SKM-1 treated with dmso at 0.1 percent for 144 hours (cell line): ENCODE data around the gene COL9A3.

Experiments used
- DNase-seq: peaks from one replicate; lab custom pipeline; 2025; ENCODE audit not compliant: unreplicated experiment; lab: John Stamatoyannopoulos, UW

COL9A3 gene

DNA sequence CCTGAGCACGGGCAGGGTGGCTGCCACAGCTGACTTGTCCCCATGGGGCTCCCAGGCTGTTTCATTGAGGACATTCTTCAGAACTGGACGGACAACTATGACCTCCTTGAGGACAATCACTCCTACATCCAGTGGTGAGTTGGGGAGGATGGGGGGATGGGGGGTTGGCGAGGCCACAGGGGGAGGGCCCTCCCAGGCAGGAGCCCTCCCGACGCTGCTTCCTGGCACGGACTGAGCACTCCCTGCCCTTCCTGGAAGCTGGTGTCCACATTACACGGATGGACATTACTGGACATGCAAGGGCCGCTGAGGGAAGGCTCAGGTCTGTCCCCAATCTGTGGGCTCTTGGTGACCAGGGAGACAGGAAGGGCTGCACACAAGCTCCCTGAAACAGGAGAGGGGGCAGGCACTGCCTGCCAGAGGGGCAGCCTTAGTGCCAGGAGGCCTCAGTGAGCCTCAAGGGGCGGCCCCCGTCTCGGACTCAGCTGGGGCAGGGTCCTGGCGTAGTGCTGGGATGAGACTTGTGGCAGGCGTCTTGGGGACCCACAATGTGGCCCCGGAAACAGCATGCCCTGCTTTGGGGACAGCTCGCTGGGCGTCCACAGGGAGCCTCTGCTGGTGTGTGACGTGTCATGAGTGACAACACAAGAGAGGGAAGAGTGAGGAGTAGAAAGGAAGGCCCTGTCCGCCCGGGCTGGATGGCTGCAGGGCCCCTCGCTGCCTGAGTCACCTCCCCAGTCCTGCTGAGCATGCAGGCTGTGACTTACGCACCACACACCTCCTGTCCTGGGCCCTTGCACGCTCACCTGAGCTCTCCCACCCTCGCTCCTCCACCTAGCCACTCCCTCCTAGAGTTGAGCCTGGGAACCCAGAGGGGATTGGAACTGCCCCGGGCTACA is 7.1 kb upstream of the COL9A3 start:
- no peak for DNase-seq

DNA sequence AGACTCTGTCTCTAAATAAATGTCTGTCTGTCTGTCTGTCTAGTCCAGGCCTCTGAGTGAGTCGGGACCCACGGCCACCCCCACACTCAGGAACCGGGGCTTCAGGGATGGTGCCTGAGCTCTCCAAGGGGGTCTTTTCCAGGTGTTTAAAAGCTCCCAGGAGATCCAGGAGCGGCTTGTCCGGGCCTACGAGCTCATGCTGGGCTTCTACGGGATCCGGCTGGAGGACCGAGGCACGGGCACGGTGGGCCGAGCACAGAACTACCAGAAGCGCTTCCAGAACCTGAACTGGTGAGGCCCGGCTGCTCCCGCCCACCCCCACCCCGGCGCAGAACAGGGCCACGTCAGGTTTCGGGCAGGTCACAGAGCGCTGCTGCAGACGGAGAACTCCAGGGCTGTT is 5.5 kb upstream of the COL9A3 start:
- DNase-seq: no peak

DNA sequence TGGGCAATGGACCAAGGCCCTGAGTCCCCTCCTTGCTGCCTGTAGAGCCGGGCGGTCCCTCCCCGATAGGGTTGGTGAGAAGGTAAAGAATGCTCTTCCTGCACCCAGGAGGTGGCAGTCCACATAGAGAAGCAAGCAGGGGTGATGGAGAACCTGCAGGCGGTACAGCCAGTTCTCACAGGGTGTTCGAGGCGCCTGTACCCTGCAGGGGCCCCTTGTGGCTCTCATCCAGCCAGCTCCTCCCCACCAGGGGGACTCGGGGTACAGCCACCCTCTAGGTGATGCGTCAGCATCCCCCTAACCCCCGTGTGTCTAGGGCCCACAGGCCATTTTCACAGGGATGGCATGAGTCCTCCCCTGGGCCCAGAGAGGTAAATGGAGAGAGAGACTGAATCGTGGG is 5.1 kb upstream of the COL9A3 start:
- DNase-seq: no peak

DNA sequence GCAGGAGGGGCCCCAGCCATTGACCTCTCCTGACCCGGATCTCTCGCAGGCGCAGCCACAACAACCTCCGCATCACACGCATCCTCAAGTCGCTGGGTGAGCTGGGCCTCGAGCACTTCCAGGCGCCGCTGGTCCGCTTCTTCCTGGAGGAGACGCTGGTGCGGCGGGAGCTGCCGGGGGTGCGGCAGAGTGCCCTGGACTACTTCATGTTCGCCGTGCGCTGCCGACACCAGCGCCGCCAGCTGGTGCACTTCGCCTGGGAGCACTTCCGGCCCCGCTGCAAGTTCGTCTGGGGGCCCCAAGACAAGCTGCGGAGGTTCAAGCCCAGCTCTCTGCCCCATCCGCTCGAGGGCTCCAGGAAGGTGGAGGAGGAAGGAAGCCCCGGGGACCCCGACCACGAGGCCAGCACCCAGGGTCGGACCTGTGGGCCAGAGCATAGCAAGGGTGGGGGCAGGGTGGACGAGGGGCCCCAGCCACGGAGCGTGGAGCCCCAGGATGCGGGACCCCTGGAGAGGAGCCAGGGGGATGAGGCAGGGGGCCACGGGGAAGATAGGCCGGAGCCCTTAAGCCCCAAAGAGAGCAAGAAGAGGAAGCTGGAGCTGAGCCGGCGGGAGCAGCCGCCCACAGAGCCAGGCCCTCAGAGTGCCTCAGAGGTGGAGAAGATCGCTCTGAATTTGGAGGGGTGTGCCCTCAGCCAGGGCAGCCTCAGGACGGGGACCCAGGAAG is 4.5 kb upstream of the COL9A3 start:
- DNase-seq: no peak

DNA sequence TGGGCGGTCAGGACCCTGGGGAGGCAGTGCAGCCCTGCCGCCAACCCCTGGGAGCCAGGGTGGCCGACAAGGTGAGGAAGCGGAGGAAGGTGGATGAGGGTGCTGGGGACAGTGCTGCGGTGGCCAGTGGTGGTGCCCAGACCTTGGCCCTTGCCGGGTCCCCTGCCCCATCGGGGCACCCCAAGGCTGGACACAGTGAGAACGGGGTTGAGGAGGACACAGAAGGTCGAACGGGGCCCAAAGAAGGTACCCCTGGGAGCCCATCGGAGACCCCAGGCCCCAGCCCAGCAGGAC is 4.0 kb upstream of the COL9A3 start:
- no peak for DNase-seq

DNA sequence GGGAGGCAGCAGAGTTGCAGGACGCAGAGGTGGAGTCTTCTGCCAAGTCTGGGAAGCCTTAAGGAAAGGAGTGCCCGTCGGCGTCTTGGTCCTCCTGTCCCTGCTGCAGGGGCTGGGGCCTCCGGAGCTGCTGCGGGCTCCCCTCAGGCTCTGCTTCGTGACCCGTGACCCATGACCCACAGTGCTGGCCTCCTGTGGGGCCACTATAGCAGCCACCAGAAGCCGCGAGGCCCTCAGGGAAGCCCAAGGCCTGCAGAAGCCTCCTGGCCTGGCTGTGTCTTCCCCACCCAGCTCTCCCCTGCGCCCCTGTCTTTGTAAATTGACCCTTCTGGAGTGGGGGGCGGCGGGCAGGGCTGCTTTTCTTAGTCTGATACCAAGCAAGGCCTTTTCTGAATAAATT is 3.3 kb upstream of the COL9A3 start:
- DNase-seq: no peak

DNA sequence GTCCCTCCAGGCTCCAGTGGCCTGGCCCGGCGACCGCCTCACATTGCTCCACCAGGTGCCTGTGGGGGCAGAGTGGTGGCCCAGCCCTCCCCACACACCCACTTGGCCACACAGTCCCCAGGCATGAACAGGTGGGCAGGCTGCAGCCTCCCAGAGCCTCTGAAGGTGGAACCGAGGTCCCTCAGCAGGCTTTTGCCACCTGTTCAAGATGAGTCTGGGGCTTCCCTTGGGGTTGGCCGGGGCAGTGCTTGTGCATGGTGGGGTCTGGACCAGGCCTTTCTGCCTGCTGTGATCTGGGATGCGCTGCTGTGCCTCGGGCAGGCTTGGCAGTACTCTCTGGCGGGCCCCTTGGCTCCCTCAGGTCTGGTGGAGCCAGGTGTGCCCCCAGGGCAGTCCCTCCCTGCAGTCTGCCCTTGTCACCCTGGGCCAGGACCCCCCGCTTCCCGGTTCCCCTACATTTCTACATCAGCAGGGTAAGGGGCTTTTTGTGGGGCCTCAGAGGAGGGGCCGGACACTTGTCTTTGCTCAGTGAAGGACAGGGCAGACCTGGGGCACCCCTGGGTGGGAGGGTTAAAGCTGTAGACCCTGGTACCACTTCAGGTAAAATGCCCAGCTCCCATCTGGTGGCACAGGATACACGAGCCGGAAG is 2.7 kb upstream of the COL9A3 start:
- no peak for DNase-seq

DNA sequence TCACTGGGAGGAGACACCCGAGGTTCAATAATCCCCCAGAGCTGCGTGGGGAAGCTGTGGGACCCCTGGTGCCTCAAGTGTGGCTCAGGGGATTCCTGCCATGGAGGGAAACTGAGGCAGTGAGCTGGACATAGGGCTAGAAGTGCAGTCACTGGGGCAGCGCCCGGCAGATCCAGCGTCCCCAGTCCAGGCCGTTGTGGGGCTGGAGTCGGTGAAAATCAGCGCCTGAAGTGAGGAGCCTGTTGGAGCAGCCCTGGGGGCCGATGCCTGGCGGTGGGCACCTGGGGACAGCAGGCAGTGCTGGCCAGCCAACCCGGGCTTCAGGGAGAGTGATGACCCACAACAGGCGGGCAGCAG is 2.2 kb upstream of the COL9A3 start:
- no peak for DNase-seq

DNA sequence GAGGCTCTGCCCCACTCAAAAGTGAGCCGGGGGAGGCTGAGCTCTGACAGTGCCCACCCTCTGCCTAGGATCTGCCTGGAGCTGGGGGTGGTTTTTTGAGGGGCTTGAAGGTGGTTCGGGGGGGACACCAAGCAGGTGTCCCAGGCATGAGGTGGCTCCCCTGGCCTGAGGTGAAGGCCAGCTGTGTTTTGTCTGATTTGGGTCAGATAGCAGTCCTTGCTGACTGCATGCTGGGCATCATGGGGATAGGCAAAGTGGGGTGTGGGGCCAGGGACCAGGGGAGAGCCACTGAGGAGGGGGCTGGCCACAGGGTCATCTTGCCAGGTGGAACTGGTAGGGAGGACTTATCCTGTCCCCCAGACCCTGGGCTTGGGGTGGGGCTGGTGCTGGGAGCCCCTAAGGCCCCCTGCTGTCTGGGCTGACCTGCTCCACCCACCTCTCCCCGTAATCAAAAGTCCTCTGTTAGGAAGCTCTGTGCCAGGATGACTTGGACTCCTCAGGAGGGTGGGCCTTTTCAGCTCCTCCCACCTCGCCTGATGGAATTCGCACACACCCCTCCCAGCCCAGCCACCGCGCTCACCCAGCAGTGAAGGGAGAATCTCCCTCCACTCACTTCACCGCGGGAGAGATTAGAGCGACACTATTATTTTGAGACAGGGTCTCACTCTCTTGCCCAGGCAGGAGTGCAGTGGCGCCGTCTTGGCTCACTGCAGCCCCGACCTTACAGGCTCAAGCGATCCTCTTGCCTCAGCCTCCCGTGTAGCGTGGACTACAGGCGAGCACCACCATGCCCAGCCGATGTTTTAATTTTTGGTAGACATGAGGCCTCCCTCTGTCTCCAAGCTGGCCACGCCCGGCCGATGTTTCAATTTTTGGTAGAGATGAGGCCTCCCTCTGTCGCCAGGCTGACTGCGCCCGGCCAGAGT is 1.5 kb upstream of the COL9A3 start:
- DNase-seq: no peak

DNA sequence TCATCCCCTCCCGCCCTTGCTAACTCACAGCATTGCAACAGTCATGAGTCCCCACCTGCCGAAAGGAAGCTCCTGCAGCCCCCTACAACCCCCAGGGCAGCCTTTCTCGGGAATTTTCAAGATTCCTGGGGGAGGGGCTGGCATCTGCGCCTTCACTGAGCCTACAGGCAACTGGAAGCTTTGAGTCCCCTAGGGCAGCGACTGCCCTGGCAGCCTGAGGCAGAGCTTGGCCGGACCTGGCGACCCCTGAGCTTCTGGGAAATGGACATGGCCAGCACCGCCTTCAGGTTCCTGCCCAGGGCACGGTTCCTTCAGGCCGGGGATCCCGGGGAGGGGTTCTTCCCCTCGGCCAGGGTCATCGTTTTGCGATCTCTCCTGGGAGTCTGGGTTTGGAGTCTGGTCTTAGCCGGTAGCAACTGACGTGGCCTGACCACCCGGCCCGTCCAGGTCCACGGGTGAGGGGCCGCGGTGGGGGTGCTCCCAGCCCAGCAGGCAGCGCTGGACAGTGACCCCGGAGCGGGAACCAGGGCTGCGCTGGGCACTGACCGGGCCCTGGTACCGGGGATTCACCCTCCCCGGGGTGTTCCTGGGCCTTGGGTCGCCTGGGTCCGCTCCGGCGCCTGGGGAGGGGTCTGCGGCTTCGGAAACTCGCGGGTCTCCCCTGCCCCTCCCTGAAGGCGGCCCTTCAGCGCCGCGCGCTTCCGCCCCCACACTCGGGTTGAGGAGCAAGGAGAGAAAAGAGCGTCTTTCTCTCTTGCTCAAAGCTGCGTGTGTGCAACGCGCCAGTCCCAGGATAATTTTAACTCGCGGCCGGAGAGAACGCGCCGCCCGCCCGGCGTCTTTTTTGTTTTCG is 593 bp upstream of the COL9A3 start:
- no peak for DNase-seq

DNA sequence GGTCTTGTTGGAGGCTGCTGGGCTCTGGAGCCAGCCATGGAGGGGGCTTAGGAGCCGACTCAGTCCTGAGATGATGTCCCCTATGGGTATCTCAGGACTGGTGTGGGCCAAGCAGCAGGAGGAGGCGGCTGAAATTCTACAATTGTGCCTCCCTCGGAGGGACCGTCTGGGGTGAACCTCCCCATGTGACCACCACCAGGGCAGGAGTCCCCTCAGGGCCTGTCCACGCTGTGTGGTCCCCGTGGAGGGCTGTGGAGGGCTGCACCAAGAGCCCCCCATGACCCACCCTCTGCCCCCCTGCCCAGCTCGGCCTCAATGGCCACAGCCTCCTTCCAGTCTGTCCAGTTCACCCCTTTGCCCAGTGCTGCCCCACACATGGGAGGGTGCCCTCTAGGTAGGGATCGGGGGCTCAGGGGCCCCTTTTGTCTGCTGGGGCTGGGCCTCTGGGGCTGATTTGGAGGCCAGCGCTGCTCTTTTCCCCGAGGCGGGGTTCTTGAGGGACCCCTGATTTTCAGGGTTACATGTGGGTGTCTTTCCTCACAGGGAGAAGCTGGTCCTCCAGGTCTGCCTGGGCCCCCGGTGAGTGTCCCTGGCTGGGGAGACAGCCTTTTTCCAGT is 1.2 kb downstream of the COL9A3 start:
- DNase-seq: no peak

DNA sequence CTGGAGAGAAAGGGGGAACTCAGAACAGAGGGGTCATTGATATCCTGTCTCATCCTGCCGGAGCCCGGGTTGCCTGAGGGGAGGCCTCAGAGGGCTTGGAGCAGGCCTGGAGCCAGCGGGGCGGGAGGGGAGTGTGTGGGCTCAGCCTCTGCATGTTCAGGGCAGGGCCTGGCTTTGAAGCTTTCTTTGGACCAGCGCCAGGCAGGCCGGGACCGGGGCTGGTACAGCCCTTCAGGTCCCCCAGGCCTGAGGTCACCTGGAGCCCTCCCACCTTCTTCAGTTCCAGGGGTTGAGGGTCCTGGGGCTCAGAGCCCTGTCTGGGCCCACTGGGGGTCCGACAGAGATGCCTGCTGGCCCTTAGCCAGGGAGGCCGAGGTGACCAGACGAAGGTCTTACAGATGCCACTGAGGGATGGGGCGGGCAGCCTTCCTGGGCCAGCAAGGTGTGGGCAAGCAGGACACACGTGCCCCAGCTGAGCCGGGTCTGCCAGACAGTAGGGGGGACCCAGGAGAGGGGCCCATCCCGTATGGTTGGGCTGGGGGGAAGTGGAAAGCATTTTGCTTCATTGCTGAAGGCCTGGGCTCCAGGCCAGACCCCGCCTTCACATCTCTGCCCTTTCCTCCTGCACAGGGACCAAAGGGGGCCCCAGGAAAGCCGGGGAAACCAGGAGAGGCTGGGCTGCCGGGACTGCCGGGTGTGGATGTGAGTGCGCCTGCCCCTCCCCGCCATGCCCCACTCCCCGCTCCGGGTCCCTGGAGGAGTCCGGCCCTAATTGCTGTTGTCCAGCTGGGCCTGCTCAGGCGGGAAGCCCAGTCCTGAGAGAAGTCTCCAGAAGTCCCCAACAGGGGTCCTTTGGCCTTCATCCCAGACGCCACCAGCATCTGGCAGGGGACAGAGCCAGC is 2.0 kb downstream of the COL9A3 start:
- DNase-seq: no peak

DNA sequence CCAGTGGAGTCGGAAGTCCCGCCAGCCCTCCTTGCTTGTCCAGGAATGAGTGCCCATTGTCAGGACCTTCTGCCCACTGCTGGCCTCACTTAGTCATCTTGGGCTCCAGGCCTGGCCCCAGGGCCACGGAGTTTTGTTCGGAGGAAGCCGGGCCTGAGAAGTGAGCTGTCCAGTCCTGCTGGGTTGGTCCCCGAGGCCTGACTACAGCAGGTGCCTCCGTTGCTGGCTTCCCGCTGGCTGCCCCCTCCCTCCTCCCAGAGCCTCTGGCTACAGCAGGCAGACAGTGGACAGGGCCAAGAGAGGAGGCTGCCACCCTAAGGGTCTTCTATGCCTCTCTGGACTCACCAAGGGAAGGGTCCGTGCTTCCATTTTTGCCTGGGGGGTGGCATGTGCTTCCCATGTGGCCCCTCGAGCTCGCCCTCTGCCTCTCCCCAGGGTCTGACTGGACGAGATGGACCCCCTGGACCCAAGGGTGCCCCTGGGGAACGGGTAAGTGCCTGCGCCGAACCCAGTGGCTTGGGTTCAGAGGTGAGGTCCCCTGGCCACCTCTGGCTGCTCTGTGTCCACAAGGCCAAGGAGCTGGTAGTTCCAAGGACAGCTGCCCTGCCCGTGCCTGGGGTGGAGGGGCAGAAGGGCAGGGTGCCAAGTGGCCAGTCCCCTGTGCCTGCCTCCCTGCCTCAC is 2.8 kb downstream of the COL9A3 start:
- DNase-seq: no peak

DNA sequence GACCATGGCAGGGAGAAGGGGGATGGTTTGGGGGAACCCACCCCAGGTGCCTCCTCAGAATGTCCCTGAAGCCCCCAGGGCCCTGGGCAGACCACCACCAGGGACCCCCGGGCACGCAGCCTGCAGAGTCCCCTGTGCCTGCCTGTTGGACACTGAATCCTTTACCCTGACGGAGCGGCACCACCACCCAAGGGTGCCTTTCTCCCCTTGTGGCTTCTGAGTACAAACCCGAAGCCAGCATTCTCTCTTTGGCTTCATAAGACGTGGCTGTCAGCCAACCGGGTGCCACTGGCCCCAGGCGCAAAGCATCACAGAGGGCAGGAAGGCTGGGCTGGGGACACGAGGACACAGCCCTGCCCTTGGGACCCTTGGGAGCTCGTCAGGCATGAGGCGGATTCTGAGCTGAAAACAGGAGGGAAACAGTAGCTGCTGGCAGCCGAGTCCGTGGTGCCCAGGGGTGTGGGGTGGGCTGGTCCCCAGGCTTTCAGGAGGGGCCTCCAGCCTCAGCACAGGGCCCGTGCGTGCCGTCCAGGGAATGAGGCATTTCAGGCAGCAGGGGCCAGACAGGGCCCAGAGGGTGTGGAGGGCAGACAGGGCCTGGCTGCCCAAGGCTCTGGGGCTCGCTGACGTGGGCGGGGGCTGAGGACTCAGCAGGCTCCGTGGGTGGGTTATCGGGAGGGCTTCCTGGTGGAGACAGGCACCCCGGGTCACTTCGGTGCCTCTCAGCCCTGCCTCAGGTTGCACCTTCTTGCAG is 3.5 kb downstream of the COL9A3 start:
- DNase-seq: no peak

DNA sequence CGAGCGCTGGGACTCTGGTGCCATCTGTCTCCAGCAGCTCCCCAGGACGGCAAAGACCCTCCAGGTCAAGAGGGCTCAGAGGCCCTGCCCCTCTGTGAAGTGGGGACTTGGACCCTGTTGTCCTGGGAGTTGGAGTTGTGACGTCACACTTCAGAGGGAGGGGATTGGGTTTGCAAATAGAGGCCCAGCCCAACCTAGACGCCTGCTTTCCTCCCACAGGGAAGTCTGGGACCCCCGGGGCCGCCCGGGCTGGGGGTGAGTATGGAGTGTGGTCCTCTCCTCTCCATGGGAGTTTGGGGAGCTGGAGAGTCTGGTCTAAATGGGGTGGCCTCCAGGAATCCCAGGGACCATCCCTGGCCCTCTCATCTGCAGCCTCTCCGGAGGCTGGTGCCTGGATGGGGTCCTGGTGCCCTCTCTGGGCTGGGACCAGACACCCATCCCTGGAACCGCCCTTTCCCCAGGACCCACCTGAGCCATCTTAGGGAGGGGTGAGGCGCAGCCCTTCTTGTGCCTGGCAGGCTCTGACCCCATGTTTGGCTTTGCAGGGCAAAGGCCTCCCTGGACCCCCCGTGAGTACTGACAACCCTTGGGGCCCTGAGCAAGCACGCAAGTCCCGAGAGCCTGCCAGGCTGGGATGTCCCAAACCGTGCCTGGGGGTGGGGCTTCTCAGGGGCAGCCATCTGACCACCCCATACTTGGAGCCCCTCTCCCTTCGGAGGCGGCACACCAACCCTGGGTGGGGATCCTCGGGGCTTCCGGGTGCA is 4.3 kb downstream of the COL9A3 start:
- no peak for DNase-seq

DNA sequence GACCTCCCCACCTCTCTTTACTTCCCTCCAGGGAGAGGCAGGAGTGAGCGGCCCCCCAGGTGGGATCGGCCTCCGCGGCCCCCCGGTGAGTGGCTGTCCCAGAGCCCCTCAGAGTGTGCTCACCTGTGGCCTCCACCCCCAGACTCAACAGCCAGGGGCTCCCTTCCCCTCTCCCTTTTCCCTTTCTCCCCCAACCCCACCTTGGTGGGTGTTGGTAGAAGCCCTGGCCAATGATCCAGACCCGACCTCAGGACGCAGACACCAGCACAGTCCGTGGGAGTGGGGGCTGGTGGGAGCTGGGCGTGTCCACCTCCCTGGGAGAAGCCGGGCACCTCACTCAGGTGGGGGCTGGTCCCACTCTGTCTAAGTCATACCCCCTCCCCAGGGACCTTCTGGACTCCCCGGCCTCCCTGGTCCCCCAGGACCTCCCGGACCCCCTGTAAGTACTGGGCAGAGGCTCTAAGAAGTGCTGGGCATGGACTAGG is 4.9 kb downstream of the COL9A3 start:
- no peak for DNase-seq
